OCI-LY3 (cell line): ENCODE data around the gene RANBP10.

Experiments used
- EZH2phosphoT487 ChIP-seq: fragments of 200-600 bp; shearing (Covaris generic); IDR thresholded peaks from 2 replicates; pipeline ENCODE4 v1.6.1; 2018; ENCODE audit warnings: antibody characterized with exemption, mixed run types, low read depth
- TF ChIP-seq, protein P1 (sequence below): fragments of 200-600, 300-600 bp; sonication (generic); IDR thresholded peaks from 2 replicates; pipeline ENCODE4 v1.5.1; 2014; ENCODE audit warnings: antibody characterized with exemption, low read length, low read depth

GRCh38 chr16:67786491-67786890 lies 19.9 kb downstream of the RANBP10 start:
- TF ChIP-seq, protein P1, sequence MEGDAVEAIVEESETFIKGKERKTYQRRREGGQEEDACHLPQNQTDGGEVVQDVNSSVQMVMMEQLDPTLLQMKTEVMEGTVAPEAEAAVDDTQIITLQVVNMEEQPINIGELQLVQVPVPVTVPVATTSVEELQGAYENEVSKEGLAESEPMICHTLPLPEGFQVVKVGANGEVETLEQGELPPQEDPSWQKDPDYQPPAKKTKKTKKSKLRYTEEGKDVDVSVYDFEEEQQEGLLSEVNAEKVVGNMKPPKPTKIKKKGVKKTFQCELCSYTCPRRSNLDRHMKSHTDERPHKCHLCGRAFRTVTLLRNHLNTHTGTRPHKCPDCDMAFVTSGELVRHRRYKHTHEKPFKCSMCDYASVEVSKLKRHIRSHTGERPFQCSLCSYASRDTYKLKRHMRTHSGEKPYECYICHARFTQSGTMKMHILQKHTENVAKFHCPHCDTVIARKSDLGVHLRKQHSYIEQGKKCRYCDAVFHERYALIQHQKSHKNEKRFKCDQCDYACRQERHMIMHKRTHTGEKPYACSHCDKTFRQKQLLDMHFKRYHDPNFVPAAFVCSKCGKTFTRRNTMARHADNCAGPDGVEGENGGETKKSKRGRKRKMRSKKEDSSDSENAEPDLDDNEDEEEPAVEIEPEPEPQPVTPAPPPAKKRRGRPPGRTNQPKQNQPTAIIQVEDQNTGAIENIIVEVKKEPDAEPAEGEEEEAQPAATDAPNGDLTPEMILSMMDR, result no peak
- no peak for TF ChIP-seq EZH2phosphoT487
